NCI-H524 treated with DMSO at 0.1 percent for 48 hours (cell line): Measurements from ENCODE around the gene SIT1.
"Not testable (repeated sequence)": the region's sequence is repeated elsewhere in the genome, so short reads cannot be mapped to it uniquely, and the experiment has no call there.

ENCODE experiments used
- DNase-seq: peaks from one replicate; lab custom pipeline; 2025; lab: John Stamatoyannopoulos, UW

SIT1 gene

DNA sequence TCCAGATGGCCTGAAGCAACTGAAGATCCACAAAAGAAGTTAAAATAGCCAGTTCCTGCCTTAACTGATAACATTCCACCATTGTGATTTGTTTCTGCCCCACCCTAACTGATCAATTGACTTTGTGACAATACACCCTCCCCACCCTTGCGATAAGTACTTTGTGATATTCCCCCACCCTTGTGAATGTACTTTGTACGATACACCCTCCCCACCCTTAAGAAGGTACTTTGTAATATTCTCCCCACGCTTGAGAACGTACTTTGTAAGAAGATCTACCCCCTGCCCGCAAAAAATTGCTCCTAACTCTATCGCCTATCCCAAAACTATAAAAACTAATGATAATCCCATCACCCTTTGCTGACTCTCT is 13.9 kb downstream of the SIT1 start:
- DNase-seq: not testable (repeated sequence)

DNA sequence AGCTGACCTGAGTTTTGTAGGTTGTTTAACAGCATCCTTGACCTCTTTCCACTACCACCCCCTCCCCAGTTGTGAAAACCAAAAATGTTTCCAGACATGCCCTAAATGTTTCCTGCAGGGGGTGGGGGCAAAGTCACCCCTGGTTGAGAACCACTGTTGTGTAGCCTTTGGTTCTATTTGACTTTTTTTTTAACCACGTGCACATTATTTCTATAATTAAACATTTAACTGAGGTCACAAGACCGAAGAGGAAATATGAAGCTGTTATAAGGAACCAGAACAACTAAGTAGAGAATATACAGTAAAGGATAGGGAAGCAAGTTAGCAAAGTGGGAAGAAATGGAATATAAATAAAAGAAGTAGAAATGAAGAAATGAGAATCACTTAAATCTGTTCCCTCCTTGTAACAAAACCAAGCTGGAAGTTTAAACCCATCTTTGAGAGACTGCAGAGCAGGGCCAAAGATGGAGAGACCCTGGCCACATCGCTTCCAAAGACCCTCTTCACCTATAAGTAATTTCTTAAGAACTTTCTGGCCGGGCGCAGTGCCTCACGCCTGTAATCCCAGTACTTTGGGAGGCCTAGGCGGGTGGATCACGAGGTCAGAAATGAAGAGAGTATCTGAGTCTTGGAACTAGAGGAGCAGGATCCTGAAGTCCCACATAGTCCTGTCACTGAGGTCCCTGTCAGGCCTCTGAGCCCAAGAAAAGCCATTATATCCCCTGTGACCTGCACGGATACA is 14.4 kb downstream of the SIT1 start:
- no peak for DNase-seq

DNA sequence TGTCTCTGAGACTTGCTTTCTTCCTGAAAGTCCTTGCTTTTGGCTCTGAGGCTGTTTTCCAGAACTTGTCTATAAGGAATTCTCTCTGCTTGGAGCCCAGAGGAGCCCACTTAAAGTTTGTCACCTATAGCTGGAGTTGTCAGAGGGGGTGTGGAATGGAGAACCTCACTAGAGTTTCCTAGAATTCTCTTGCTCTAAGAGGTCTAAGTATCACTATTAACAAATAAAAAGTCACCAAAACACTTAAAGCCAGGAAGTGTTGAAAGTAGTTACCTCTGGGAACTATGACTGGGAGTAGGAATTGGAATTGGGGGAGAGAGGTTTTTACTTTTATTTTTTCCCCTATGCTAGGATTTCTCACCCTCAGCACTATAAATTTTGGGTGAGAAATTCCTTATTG is 15.0 kb downstream of the SIT1 start:
- no peak for DNase-seq

DNA sequence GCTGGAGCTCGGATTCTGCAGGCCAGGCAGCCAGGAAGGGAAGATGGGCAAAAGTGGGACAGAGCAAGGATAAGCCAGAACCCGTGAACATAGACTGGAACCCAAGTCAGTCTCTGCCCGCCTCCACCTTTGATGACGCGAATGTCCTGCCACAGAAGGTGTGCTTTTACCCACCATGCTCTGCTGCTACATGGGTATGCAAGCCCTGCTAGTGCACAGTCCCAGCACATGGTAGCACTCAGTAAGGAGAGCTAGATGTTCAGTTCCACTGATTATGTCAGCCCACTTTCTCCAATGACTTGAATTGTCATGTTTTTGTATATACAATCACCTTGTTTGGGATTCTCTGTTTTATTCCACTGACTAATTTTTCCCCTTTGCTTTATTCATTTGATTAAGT is 21.1 kb downstream of the SIT1 start:
- DNase-seq: no peak

GRCh38 chr9:35628389-35628991 is 22.2 kb downstream of the SIT1 start:
- no peak for DNase-seq

DNA sequence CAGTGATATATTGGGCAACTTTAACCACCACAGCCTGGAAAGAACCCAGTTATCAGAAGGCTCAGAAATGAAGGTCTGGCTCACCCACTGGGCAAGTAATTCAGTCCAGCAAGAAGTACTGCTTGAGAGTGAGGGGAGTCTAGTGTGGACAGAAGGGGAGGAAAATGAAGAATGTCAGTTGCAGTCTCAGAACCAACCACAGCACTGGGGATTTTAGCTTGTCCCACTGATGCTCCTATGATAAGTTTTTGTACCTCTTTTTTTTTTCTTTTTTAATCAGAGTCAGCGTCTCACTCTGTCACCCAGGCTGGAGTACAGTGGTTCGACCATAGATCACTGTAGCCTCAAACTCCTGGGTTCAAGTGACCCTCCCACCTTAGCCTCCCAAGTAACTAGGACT is 23.2 kb downstream of the SIT1 start:
- DNase-seq: no peak

GRCh38 chr9:35619800-35620158 is 31.0 kb downstream of the SIT1 start:
- no peak for DNase-seq

- no peak for DNase-seq
Measured at GRCh38 chr9:35618854-35619799, 31.6 kb downstream of the SIT1 start.

DNA sequence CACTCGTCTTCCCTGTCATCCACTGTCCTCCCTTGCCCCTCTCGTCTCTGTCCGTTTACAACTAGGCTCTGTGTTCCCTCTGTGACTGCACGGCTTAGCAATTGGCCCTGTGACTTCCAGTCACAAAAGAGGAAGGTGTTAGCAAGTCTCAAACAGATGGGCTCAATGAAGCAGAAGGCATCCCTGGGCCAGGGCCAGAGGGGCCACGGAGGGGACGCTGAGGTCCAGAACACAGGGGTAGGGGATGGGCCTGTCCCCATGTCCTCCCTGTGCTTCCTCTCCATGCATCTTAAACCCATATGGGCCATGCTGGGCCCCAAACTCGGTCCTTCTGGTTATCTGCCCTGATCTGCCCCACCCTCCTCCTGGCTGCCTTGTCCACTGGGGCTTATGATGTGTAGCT is 32.4 kb downstream of the SIT1 start, which contains the start of gene CD72:
TSS of gene CD72 (minus strand) at position 89 of the 403 bp plus-strand sequence. CDS start 110 bp downstream, outside the sequence.
- no peak for DNase-seq

- DNase-seq: no peak
Measured at GRCh38 chr9:35617548-35617947, 33.2 kb downstream of the SIT1 start.

DNA sequence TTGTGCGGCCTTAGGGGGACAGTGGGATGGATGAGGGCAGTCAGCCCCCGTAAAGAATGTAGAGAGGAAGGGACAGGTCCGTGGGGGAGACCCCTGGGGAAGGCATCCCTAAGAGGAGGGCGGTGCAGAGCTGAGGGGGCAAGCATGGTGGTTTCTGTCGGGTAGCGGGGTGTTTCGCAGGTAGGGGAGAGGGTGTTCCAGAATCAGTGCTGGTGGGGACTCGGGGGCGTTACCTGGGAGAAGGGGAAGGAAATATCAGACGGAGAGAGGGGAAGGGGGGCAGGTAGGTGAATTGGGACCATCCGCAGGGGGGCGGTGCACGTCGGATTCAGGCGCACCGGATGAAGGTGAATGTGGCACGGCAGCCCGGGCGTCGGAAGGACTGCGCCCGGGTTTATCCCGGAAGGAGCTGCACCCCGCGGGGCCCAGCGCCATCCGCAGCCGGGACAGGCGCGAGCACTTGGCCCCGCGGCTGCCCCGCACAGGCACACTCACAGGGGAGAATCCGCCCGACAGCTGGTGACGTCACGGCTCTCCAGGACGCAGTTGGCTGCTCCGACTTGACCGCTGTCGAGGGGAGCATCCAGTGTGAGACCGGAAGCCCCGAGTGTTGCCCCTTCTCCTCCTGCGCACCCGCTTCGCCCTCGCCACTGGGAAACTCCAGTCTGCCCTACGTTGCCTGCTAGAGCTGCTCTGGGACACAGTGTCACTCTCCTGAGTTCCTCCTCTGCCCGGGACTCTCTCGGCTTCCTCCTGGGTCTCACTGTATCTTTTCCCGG is 33.9 kb downstream of the SIT1 start:
- no peak for DNase-seq

DNA sequence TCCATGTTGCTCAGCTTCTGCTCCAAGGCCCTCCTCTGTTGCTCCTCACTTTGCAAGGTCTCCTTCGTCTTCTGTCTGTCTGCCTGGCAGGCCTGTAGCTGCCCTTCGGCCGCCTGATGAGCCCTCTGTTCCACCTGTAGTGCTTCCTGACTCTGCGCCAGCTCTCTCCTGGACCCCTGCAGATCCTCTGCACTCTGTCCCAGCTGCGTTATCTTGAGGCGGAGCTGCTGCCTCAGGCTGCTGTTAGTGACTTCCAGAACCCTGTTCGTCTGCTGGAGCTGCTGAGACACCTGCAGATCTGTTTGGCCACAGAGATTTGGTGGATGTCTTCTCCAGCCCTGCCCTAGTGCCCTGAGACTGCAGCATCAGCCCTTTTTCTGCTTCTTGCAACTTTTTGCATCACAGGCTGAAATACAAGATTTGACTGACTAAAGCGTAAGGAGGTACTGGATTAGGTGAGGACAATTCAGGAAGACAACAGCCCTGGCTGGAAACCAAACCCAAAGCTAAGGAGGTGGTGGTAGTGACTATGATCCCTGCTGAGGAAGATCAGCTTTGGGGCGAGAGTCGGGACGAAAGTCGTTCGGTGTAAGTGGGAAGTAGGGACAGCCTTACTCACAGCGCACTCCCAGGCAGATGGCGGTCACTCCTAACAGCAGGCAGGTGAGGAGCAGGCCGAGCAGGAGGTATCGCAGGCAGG is 34.6 kb downstream of the SIT1 start:
- DNase-seq: no peak

- no peak for DNase-seq
Measured at GRCh38 chr9:35612843-35613242, 37.9 kb downstream of the SIT1 start.

DNA sequence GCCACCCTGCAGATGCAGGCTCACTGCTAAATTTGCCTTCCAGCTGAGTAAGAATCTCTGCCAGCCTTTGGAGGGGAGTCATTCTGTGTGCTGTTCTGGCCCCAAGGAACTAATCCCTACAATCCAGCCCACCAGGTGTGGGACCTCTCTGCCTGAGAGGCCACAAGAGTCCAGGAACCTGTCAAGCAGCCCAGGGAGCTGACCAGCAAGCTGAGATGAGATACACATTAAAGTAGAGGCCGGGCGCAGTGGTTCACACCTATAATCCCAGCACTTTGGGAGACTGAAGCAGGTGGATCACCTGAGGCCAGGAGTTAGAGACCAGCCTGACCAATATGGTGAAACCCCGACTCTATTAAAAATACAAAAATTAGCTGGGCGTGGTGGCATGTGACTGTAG is 38.7 kb downstream of the SIT1 start:
- DNase-seq: not testable (repeated sequence)

- DNase-seq: no peak
Measured at GRCh38 chr9:35611230-35611797, 39.4 kb downstream of the SIT1 start.

GRCh38 chr9:35609820-35610163 is 40.9 kb downstream of the SIT1 start:
- DNase-seq: no peak

DNA sequence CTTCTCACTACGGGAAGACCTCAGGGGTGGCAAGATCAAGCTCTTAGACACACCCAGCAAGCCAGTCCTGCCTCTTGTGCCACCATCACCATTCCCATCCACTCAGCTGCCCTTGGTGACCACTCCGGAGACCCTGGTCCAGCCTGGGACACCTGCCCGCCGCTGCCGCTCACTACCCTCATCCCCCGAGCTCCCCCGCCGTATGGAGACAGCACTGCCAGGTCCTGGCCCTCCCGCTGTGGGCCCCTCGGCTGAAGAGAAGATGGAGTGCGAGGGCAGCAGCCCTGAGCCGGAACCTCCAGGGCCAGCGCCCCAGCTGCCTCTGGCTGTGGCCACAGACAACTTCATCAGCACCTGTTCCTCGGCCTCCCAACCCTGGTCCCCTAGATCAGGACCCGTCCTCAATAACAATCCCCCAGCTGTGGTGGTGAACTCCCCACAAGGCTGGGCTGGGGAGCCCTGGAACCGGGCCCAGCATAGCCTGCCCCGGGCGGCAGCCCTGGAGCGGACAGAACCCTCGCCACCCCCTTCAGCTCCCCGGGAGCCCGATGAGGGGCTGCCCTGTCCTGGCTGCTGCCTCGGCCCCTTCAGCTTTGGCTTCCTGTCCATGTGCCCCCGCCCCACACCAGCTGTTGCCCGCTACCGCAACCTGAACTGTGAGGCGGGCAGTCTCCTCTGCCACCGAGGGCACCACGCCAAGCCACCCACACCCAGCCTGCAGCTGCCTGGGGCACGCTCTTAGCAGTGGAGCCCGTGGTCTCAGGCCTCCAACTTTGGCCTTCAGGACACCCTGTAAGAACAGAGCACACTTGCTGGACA is 41.5 kb downstream of the SIT1 start:
- no peak for DNase-seq

DNA sequence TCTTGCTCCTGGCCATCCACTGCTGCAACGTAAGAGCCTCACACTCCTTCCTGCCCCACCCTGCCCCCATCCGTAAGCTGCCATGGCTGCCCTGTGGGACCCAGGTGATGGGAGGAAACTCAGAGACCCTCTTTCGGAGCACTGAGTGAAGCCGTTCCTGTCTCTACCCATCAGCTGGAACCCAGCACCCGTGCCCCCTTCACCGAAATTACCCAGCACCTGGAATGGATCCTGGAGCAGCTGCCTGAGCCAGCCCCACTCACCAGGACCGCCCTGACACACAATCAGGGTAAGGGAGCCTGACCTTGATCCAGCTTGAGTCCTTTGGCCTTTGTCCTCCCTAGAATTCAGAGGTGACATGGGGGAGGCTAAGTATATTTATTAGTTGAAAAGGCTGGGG is 42.5 kb downstream of the SIT1 start:
- DNase-seq: no peak

DNA sequence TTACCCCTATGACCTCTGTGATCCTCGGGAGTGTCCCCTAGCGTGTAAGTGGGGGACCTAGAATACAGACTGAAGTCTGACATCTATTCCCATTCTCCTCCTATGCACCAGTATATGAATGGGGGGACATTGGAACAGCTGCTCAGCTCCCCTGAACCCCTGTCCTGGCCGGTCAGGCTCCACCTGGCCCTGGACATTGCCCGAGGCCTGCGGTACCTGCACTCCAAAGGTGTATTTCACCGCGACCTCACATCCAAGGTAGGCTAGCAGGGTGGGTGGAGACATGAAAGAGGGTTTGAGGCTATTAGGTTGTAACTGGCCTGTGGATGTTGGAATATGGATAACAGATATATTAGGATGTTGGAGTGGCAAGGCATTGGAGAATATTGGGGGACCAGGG is 44.0 kb downstream of the SIT1 start:
- DNase-seq: no peak

DNA sequence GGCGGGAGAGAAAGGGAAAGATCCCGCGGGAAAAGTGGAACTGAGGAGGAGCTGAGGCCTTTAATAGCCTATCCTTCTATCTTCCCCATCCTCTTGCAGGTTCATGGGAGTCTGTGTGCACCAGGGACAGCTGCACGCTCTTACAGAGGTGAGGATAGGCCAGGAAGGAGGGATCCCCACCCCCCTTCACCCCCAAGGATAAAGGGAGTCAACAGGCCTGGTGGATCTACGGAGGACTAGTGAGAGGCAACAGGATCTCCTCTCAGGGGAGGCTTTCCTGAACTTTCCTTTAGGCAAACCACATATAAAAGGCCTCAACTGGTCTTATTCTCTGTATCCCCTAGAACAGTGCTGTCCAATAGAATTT is 44.6 kb downstream of the SIT1 start:
- no peak for DNase-seq
